ENCODE data around the gene SORCS3. TPM values are rescaled to one million over a fixed set of nuclear protein-coding genes. Genes with fewer than 3 reads are reported as not detected.

The SORCS3 gene
- total and polyA plus RNA-seq, 2 of the 13 experiments (the other 11 are each of a cell fraction or from before 2014, with no cell fraction given), result 0.07 TPM; not detected in 1

DNA sequence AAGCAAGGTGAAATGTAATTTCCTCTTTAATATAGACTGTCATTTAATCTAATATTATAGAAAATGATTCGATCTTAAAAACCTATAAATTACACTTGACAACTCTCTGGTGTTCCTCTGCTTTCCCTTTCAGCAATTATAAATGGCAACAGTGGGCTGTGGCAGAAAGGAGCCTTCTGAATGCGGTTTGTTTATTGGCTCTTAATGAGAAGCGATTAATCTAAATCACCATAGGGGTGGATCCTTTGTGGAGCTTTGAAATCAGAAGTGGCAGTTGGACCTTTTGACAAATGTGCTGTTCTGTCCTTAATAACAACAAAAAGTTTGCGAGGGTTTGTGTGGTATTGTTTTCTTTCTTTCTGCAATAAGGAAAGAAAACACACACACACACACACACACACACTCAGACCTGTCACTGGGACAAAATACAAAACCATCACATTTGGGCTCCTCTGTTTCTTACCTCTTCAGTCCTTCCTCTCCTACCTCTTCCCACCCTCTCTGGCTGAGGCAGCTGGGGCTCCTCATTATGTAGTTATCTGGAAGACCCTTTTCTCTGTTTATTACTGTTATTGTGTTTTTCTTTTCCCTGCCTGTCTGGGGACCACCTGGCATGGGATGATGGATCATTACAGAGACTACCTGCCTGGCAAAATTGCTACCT, 316.2 kb downstream of the SORCS3 start (continued):
- TF ChIP-seq, protein P1, sequence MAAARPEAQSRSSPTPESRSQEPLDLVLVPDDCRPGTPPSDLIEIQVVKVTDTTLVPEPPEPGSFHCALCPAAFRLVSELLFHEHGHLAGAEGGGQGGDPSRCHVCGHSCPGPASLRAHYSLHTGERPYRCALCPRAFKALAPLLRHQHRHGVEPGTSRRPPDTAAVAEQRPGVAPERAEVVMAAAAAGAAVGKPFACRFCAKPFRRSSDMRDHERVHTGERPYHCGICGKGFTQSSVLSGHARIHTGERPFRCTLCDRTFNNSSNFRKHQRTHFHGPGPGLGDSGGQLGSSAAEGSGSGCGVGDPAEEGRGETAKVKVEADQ (CRISPR knock-in tag; IDR thresholded peaks at IDR 0.05; ENCODE audit: borderline replicate concordance), result no peak
- TF ChIP-seq, protein P2, sequence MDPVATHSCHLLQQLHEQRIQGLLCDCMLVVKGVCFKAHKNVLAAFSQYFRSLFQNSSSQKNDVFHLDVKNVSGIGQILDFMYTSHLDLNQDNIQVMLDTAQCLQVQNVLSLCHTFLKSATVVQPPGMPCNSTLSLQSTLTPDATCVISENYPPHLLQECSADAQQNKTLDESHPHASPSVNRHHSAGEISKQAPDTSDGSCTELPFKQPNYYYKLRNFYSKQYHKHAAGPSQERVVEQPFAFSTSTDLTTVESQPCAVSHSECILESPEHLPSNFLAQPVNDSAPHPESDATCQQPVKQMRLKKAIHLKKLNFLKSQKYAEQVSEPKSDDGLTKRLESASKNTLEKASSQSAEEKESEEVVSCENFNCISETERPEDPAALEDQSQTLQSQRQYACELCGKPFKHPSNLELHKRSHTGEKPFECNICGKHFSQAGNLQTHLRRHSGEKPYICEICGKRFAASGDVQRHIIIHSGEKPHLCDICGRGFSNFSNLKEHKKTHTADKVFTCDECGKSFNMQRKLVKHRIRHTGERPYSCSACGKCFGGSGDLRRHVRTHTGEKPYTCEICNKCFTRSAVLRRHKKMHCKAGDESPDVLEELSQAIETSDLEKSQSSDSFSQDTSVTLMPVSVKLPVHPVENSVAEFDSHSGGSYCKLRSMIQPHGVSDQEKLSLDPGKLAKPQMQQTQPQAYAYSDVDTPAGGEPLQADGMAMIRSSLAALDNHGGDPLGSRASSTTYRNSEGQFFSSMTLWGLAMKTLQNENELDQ (CRISPR knock-in tag; IDR thresholded peaks at IDR 0.05; ENCODE audit: borderline replicate concordance), result no peak
- TF ChIP-seq ZNF350 (CRISPR knock-in tag; IDR thresholded peaks at IDR 0.05; ENCODE audit: borderline replicate concordance, low read depth) (no peak), REL (CRISPR knock-in tag; conservative IDR thresholded peaks at IDR 0.05) (no peak), SOX13 (IDR thresholded peaks at IDR 0.05) (no peak), SOX13 (CRISPR knock-in tag; conservative IDR thresholded peaks at IDR 0.05 in 1 of 2, IDR thresholded peaks at IDR 0.05 in 1 of 2) (no peak)

DNA sequence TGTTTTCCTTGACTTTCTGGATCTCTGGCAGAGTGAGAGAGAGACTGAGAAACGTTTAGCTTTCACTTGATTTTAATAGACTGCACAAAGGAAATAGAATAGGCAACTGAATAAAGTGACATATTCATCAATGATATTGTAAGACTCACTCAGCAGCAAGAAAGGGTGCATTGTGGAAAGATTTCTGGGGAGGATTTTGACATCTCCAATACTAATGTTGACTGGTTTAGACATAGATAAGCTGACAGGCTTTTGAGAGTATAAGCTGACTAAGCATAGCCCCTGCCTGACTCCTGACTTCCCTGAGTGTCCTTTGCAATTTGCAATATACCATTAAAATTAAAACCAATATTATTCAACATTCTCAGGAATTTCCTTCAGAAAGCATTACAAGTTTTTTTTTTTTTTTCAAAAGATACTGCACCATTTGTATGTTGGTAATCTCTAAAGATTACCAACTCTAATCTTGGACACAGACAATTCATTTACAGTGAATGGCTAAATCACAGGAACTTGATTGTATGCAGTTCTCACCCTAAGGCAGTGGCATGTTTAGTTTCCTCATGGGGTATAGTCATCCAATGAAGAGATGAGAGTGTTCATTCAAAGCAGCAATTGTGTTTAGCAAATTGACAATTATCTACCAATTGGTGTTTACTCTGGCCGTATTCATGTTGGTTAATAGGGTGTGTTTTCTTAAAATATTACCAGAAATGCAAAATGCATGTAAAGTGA, 325.6 kb downstream of the SORCS3 start:
- 0% methylated on average over 2 of the region's 2 CpGs for WGBS (ENCODE audit: low lambda C conversion rate)
- Histone ChIP-seq H3K9me3 (ENCODE audit: low read length) (no peaks in the 10 kb centered on the region; the same call in 1 of the 2 replicates), H4K20me1 (ENCODE audit: insufficient read depth, low read length) (no peaks in the 10 kb centered on the region), H3K36me3 (replicated peaks in 1 of 2; ENCODE audit: control insufficient read depth in 1 of 2, insufficient read depth in 2 of 2, low read length in 2 of 2) (no peaks in the 10 kb centered on the region), H3K27ac (ENCODE audit: extremely low read length, insufficient read depth, low read length) (no peak overlapping the region), H3K4me2 (ENCODE audit: low read depth, low read length) (no peak overlapping the region), H3K79me2 (ENCODE audit: insufficient read depth, low read length) (no peaks in the 10 kb centered on the region), H3K4me3 (replicated peaks in 1 of 3; ENCODE audit: insufficient read depth in 1 of 3, low read depth in 2 of 3, low read length in 3 of 3) (no peak overlapping the region), H2AFZ (ENCODE audit: low read length) (no peak overlapping the region), H3K4me1 (ENCODE audit: insufficient read depth, low read length) (no peaks in the 10 kb centered on the region), H3K27me3 (ENCODE audit: control insufficient read depth in 1 of 2, insufficient read depth in 2 of 2, low read length in 2 of 2) (no peaks in the 10 kb centered on the region), H3K9ac (ENCODE audit: insufficient read depth, low read depth, low read length) (no peak overlapping the region)
- FAIRE-seq, result no peak
- no peak for DNase-seq (ENCODE audit: low spot score)
- in situ Hi-C loops (cut with HindIII; ENCODE audit: extremely low pct_ligation_motif_present, low pct_unique_long_range_greater_than_20kb), result no loop called here
- no peak for ATAC-seq
- TF ChIP-seq ZNF382 (CRISPR knock-in tag; IDR thresholded peaks at IDR 0.05; ENCODE audit: borderline replicate concordance) (no peak), MAFK (conservative IDR thresholded peaks at IDR 0.05 in 1 of 2, IDR thresholded peaks at IDR 0.05 in 1 of 2; ENCODE audit: low read length in 2 of 2) (peak in 1 of 2 experiments; percentile 47; a peak in 1 of 4 replicates)
- ChIA-PET CTCF (ENCODE audit: low intra/inter-chr PET ratio, low total read pairs) (no interaction called here), POLR2A (no interaction called here)
- intact Hi-C loops (cut with micrococcal nuclease; ENCODE audit: unreplicated experiment), result no loop called here
- BruUV-seq (replicated peaks), result no TSS peak

All from HepG2 (cell line).